ACHN (cell line): ENCODE data around the gene PDE8A.

Source experiments
- DNase-seq: peaks from one replicate; pipeline ENCODE4 v3.0.0-alpha.2; 2015
- in situ Hi-C: cut with HindIII; loops from 2 replicates; pipeline ENCODE4 v1.10.0; 2017; ENCODE audit warnings: low sequenced_read_pairs, low pct_ligation_motif_present, low pct_unique_long_range_greater_than_20kb

PDE8A gene

GRCh38 chr15:85097250-85097649 is 115.6 kb downstream of the PDE8A start:
- no peak for DNase-seq
- in situ Hi-C loops = no loop called here

GRCh38 chr15:85097725-85098124 is 116.1 kb downstream of the PDE8A start:
- in situ Hi-C loops = no loop called here
- no peak for DNase-seq

- DNase-seq = no peak
- in situ Hi-C loops = no loop called here
Observed at GRCh38 chr15:85099195-85099803, 117.6 kb downstream of the PDE8A start.

GRCh38 chr15:85100186-85100937 is 118.7 kb downstream of the PDE8A start:
- DNase-seq = no peak
- in situ Hi-C loops = no loop called here

- in situ Hi-C loops = no loop called here
Observed at GRCh38 chr15:85104584-85104983, 122.9 kb downstream of the PDE8A start.

GRCh38 chr15:85108136-85108535 is 126.5 kb downstream of the PDE8A start:
- in situ Hi-C loops = no loop called here
- no peak for DNase-seq

More at GRCh38 chr15:85104584-85104983, 122.9 kb downstream of the PDE8A start:
- no peak for DNase-seq

- no peak for DNase-seq
- in situ Hi-C loops = no loop called here
Observed at GRCh38 chr15:85109333-85109732, 127.7 kb downstream of the PDE8A start.

- DNase-seq = no peak
- in situ Hi-C loops = no loop called here
Observed at GRCh38 chr15:85112997-85113396, 131.3 kb downstream of the PDE8A start.

- in situ Hi-C loops = no loop called here
Observed at GRCh38 chr15:85114886-85115285, 133.2 kb downstream of the PDE8A start.

GRCh38 chr15:85116066-85116465 is 134.4 kb downstream of the PDE8A start:
- no peak for DNase-seq
- in situ Hi-C loops = no loop called here

More at GRCh38 chr15:85114886-85115285, 133.2 kb downstream of the PDE8A start:
- no peak for DNase-seq

- DNase-seq = no peak
- in situ Hi-C loops = no loop called here
Observed at GRCh38 chr15:85116494-85116893, 134.8 kb downstream of the PDE8A start.

GRCh38 chr15:85116925-85117646 is 135.4 kb downstream of the PDE8A start:
- in situ Hi-C loops = no loop called here
- DNase-seq = no peak

GRCh38 chr15:85118173-85118572 is 136.5 kb downstream of the PDE8A start:
- in situ Hi-C loops = no loop called here
- no peak for DNase-seq

- in situ Hi-C loops = no loop called here
- no peak for DNase-seq
Observed at GRCh38 chr15:85118581-85118980, 136.9 kb downstream of the PDE8A start.

GRCh38 chr15:85120351-85121113 is 138.9 kb downstream of the PDE8A start:
- in situ Hi-C loops = no loop called here

GRCh38 chr15:85124173-85124572 is 142.5 kb downstream of the PDE8A start:
- in situ Hi-C loops = no loop called here
- DNase-seq = no peak

More at GRCh38 chr15:85120351-85121113, 138.9 kb downstream of the PDE8A start:
- DNase-seq = no peak

GRCh38 chr15:85125056-85125661 is 143.5 kb downstream of the PDE8A start:
- in situ Hi-C loops = no loop called here
- peak; percentile 47 for DNase-seq

GRCh38 chr15:85128621-85129020 is 147.0 kb downstream of the PDE8A start:
- DNase-seq = no peak
- in situ Hi-C loops = no loop called here
